Measurements from ENCODE around the gene WNT5A. TPM values are rescaled to one million over a fixed set of nuclear protein-coding genes. Genes with fewer than 3 reads are reported as not detected.

Gene WNT5A
- polyA plus RNA-seq, 1 donor from 2014 or later, result 0.59 TPM

GRCh38 chr3:55467099-55467498, 20.0 kb downstream of the WNT5A start:
- TF ChIP-seq, protein P1, sequence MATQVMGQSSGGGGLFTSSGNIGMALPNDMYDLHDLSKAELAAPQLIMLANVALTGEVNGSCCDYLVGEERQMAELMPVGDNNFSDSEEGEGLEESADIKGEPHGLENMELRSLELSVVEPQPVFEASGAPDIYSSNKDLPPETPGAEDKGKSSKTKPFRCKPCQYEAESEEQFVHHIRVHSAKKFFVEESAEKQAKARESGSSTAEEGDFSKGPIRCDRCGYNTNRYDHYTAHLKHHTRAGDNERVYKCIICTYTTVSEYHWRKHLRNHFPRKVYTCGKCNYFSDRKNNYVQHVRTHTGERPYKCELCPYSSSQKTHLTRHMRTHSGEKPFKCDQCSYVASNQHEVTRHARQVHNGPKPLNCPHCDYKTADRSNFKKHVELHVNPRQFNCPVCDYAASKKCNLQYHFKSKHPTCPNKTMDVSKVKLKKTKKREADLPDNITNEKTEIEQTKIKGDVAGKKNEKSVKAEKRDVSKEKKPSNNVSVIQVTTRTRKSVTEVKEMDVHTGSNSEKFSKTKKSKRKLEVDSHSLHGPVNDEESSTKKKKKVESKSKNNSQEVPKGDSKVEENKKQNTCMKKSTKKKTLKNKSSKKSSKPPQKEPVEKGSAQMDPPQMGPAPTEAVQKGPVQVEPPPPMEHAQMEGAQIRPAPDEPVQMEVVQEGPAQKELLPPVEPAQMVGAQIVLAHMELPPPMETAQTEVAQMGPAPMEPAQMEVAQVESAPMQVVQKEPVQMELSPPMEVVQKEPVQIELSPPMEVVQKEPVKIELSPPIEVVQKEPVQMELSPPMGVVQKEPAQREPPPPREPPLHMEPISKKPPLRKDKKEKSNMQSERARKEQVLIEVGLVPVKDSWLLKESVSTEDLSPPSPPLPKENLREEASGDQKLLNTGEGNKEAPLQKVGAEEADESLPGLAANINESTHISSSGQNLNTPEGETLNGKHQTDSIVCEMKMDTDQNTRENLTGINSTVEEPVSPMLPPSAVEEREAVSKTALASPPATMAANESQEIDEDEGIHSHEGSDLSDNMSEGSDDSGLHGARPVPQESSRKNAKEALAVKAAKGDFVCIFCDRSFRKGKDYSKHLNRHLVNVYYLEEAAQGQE (IDR thresholded peaks at IDR 0.05; ENCODE audit: borderline replicate concordance), result no peak
- TF ChIP-seq TAF1 (IDR thresholded peaks at IDR 0.05; ENCODE audit: low read depth) (no peak), EZH2 (IDR thresholded peaks at IDR 0.05; ENCODE audit: borderline replicate concordance, insufficient read depth, low read length, poor library complexity, severe bottlenecking) (no peak), SMC3 (conservative IDR thresholded peaks at IDR 0.05; ENCODE audit: poor library complexity) (no peak), RAD21 (conservative IDR thresholded peaks at IDR 0.05) (no peak), CTCF (IDR thresholded peaks at IDR 0.05; ENCODE audit: poor library complexity, severe bottlenecking) (no peak), EP300 (conservative IDR thresholded peaks at IDR 0.05; ENCODE audit: poor library complexity, severe bottlenecking) (no peak), POLR2AphosphoS5 (IDR thresholded peaks at IDR 0.05) (no peak), MXI1 (conservative IDR thresholded peaks at IDR 0.05; ENCODE audit: poor library complexity, severe bottlenecking) (no peak)
- Histone ChIP-seq H3K4me2 (ENCODE audit: low read length) (no peak overlapping the region), H3K9me3 (ENCODE audit: low read length) (no peaks in the 10 kb centered on the region), H3K4me3 (ENCODE audit: low read length) (no peak overlapping the region), H4K20me1 (ENCODE audit: insufficient read depth) (no peaks in the 10 kb centered on the region), H3K9ac (ENCODE audit: low read length) (no peak overlapping the region), H3K27me3 (ENCODE audit: insufficient read depth, low read depth, low read length) (no peaks in the 10 kb centered on the region), H3K36me3 (ENCODE audit: insufficient read depth, low read length) (no peaks in the 10 kb centered on the region), H3K79me2 (replicated peaks; ENCODE audit: insufficient read depth, low read length) (no peaks in the 10 kb centered on the region), H3K9me2 (ENCODE audit: insufficient read depth, low read length) (no peaks in the 10 kb centered on the region), H3F3A (ENCODE audit: insufficient read depth, low read length, poor library complexity, severe bottlenecking) (no peaks in the 10 kb centered on the region), H3K27ac (ENCODE audit: low read length) (no peak overlapping the region), H2AFZ (ENCODE audit: low read depth, low read length) (no peak overlapping the region)

GRCh38 chr3:55466526-55466925, 20.6 kb downstream of the WNT5A start:
- H3K4me2 ChIP-seq (ENCODE audit: low read length), result no peak overlapping the region
- H3K27me3 ChIP-seq (ENCODE audit: insufficient read depth, low read depth, low read length), result no peaks in the 10 kb centered on the region
- no peaks in the 10 kb centered on the region for H3K79me2 ChIP-seq (replicated peaks; ENCODE audit: insufficient read depth, low read length)
- H3K9me3 ChIP-seq (ENCODE audit: low read length), result no peaks in the 10 kb centered on the region
- TF ChIP-seq SMC3 (conservative IDR thresholded peaks at IDR 0.05; ENCODE audit: poor library complexity) (no peak), EP300 (conservative IDR thresholded peaks at IDR 0.05; ENCODE audit: poor library complexity, severe bottlenecking) (no peak), TAF1 (IDR thresholded peaks at IDR 0.05; ENCODE audit: low read depth) (no peak), CTCF (IDR thresholded peaks at IDR 0.05; ENCODE audit: poor library complexity, severe bottlenecking) (no peak), POLR2AphosphoS5 (IDR thresholded peaks at IDR 0.05) (no peak), EZH2 (IDR thresholded peaks at IDR 0.05; ENCODE audit: borderline replicate concordance, insufficient read depth, low read length, poor library complexity, severe bottlenecking) (no peak), MXI1 (conservative IDR thresholded peaks at IDR 0.05; ENCODE audit: poor library complexity, severe bottlenecking) (no peak), RAD21 (conservative IDR thresholded peaks at IDR 0.05) (no peak)
- TF ChIP-seq, protein P1 (IDR thresholded peaks at IDR 0.05; ENCODE audit: borderline replicate concordance), result no peak
- H3F3A ChIP-seq (ENCODE audit: insufficient read depth, low read length, poor library complexity, severe bottlenecking), result no peaks in the 10 kb centered on the region
- no peaks in the 10 kb centered on the region for H4K20me1 ChIP-seq (ENCODE audit: insufficient read depth)
- no peaks in the 10 kb centered on the region for H3K9me2 ChIP-seq (ENCODE audit: insufficient read depth, low read length)
- H3K36me3 ChIP-seq (ENCODE audit: insufficient read depth, low read length), result no peaks in the 10 kb centered on the region
- H2AFZ ChIP-seq (ENCODE audit: low read depth, low read length), result no peak overlapping the region
- H3K9ac ChIP-seq (ENCODE audit: low read length), result no peak overlapping the region
- no peak overlapping the region for H3K27ac ChIP-seq (ENCODE audit: low read length)
- H3K4me3 ChIP-seq (ENCODE audit: low read length), result no peak overlapping the region
